ENCODE results near the gene ZNF654.

- TF ChIP-seq POLR2A (IDR thresholded peaks at IDR 0.05) = no peak
- TF ChIP-seq, protein P1, sequence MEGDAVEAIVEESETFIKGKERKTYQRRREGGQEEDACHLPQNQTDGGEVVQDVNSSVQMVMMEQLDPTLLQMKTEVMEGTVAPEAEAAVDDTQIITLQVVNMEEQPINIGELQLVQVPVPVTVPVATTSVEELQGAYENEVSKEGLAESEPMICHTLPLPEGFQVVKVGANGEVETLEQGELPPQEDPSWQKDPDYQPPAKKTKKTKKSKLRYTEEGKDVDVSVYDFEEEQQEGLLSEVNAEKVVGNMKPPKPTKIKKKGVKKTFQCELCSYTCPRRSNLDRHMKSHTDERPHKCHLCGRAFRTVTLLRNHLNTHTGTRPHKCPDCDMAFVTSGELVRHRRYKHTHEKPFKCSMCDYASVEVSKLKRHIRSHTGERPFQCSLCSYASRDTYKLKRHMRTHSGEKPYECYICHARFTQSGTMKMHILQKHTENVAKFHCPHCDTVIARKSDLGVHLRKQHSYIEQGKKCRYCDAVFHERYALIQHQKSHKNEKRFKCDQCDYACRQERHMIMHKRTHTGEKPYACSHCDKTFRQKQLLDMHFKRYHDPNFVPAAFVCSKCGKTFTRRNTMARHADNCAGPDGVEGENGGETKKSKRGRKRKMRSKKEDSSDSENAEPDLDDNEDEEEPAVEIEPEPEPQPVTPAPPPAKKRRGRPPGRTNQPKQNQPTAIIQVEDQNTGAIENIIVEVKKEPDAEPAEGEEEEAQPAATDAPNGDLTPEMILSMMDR (IDR thresholded peaks at IDR 0.05 in 8 of 11, conservative IDR thresholded peaks at IDR 0.05 in 3 of 11) = no peak
These were observed 78.8 kb downstream of the ZNF654 start for GRCh38 chr3:88137836-88138235.

All from spleen (tissue), 7 donors.